Medulla oblongata (tissue), 1 donor: Measurements from ENCODE around the gene LFNG.
"Not testable (repeated sequence)": the region's sequence is repeated elsewhere in the genome, so short reads cannot be mapped to it uniquely, and the experiment has no call there.

ENCODE experiments used
- DNase-seq: peaks from one replicate; pipeline ENCODE4 v3.0.0-alpha.2; 2015; ENCODE audit errors: extremely low spot score

Gene LFNG

DNA sequence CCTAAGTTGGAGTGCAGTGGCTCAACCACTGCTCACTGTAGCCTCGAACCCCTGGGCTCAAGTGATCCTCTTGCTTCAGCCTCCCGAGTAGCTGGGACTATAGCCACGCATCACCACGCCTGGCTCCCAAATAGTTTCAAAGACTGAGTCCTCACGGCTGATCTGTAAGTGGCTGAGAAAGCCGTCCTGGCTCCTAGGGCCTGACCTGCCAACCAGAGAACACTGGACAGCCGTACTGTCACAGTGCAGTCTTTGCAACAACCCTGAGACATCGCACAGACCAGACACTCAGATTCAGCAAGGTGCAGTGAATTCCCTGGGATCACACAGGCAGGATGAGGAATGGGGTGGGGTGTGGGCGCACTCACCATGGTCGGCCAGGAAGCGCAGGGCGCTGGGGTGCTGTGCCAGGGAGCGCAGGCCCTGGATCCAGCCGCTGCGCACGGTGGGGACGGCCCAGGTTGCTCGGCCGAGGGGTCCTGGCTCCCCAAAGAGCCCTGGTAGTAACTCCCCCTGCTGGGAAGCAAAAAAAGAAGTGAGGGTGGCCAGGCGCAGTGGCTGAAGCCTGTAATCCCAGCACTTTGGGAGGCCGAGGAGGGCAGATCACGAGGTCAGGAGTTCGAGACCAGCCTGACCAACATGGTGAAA, 25.1 kb downstream of the LFNG start:
- DNase-seq: no peak

- DNase-seq: no peak
Observed at GRCh38 chr7:2545746-2546425, 26.3 kb downstream of the LFNG start.

DNA sequence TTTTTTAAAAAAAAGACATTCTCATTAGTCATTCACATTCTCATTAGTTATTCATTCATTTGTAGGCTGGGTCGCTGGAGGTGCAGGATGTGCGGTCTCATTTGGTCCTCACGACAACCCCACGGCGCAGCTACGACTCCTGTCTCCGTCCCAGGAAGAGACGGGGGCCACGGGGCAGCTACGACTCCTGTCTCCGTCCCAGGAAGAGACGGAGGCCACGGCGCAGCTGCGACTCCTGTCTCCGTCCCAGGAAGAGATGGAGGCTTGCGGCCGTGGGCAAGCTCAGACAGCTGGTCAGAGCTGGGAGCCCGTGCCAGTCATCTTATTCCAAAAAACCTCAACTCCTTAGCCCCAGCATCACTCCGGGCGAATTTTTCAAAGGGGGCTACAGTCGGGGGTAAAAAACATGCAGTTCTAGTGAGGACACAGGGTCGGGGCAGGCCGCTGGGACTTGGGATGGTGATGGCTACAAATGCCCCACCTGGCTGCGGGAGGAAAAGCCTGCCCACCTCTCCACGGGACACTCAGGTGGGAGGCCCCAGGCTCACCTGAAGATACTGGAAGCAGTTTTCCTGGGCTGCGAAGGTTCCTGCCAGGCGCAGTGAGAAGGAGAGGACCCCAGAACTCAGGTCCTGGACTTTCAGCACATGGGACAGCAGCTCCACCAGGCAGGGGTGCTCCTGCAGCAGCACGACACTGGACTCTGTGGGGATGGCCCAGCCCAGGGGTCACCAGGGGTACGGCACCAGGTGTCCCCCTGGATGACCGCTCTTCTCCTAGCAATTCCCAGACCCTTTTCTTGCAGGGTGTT, 27.4 kb downstream of the LFNG start:
- no peak for DNase-seq

GRCh38 chr7:2551418-2551817, 31.8 kb downstream of the LFNG start:
- DNase-seq: no peak

DNA sequence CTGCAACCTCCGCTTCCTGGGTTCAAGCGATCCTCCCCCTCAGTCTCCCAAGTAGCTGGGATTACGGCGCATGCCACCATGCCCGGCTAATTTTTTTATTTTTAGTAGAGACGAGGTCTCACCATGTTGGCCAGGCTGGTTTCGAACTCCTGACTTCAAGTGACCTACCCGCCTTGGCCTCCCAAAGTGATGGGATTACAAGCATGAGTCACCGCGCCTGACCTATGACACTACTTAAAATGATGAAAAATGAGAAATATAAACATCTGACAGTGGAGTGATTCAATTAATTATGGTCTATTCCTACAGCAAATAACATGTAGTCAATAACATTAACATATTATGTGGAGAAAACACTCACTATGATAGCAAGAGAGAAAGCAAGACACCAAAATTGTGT, 33.5 kb downstream of the LFNG start:
- no peak for DNase-seq

- DNase-seq: no peak
Observed at GRCh38 chr7:2553831-2554581, 34.4 kb downstream of the LFNG start.

DNA sequence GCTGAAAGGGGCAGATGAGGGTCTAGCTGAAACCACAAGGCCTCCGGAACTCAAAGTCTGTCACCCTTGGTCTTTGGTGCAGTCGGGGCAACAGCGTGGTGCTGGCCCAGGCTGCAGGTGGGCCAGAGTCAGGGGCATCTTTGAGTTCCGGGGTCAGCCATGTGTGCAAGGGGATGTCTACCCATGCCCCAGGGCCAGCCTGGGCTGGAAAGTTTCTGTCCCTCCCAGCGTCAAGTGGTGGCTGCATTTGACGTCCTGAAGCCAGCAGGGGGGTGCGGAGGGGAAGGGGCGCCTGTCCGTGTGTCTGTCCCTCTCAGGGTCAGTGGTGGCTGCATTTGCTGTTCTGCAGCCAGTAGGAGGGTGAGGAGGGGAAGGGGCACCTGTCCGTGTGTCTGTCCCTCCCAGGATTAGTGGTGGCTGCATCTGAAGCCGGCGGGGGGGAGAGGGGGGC, 35.1 kb downstream of the LFNG start:
- DNase-seq: no peak

- DNase-seq: peak; percentile 95
Observed at GRCh38 chr7:2555121-2556052, 35.8 kb downstream of the LFNG start, which contains the start of gene BRAT1. Gene BRAT1 (minus strand): TSS chr7:2555524. CDS start chr7:2554431, 1,093 bp downstream.

DNA sequence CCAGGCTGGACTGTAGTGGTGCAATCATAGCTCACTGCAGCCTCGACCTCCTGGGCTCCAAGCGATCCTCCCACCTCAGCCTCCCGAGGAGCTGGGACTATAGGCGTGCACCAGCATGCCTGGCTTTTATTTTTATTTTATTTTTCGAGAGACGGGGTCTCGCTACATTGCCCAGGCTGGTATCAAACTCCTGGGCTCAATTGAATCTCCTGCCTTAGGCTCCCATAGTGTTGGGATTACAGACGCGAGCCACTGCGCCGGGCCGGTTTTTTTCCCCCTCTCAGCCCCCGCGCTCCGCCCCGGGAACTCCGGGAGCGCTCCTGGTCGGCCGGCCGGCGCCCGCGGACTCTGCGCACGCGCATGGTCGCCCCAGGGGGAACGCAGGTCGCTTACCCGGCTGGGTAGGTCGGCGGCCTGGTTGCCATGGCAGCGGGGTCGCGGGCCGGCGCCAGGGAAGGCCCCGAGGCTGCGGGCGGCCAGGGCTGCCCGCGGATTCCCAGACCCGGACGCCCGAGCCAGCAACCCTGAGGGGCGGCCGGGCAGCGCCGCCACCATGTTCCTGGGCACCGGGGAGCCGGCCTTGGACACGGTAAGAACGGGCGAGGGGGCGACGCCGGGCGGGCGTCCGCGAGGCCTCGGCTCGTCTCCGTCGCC, 39.2 kb downstream of the LFNG start, which contains the start of gene IQCE:
TSS of gene IQCE (plus strand) at position 351 of the 654 bp plus-strand sequence. CDS start at position 554, 203 bp downstream.
- DNase-seq: peak; percentile 87

GRCh38 chr7:2559283-2559950, 39.8 kb downstream of the LFNG start:
- DNase-seq: no peak

GRCh38 chr7:2563955-2564354, 44.4 kb downstream of the LFNG start:
- not testable (repeated sequence) for DNase-seq

GRCh38 chr7:2564970-2565540, 45.5 kb downstream of the LFNG start:
- DNase-seq: no peak

DNA sequence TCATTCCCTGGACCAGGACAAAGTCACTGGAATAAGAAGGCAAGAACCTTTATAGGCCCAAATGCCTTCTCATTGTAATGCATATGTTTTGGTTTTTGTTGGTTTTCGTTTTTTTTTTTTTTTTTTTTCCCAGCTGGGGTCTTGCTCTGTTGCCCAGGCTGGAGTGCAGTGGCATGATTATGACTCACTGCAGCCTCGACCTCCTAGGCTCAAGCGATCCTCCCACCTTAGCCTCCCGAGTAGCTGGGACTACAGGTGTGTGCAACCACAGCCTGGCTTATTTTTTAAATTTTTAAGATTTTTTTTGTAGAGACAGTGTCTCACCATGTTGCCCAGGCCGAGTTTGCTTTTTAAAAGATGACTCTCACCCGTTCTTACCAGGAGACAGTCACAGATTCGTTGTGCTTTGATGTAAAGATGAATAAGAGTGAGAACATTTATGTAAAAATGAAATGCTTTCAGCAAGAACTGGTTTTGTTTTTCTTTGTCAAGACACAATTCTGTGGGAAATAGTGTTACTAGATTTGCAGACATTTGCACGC, 46.8 kb downstream of the LFNG start:
- no peak for DNase-seq

DNA sequence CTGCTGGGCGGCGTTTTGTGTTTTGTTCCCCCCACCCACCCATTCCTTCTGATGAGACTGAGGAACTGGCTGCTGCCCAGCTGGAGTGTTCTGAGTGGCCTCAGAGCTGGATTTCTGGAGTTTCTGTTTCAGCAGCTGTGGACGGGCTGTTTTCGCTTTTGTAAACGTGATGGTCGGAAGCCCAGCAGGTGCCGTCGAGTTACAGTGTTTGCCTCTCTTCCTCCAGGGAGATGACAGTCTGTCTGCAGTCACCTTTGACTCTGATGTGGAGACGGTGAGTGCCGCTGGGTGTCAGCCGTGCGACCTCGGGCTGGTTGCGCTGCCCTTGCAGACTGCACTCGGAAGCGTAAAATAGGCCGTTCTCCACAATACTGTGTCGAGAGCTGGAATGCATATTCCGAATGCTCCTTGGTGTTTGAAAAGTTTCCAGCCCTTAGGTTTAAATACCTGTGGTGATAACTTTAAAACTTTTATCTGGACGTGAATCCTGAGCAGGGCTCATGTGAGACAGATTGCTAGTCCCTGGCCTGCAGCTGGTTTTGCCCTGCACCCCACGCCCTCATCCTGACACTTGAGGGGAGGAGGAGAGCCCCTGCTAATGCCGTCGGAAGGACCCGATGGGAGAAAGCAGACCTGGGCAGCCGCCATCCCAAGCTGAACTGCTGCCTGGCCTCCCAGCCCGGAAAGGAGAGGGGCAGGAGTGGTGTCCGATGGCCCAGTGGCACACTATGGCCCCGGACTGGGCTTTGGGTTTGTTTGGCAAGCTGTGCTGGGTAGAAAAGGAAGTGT, 47.5 kb downstream of the LFNG start:
- DNase-seq: no peak

DNA sequence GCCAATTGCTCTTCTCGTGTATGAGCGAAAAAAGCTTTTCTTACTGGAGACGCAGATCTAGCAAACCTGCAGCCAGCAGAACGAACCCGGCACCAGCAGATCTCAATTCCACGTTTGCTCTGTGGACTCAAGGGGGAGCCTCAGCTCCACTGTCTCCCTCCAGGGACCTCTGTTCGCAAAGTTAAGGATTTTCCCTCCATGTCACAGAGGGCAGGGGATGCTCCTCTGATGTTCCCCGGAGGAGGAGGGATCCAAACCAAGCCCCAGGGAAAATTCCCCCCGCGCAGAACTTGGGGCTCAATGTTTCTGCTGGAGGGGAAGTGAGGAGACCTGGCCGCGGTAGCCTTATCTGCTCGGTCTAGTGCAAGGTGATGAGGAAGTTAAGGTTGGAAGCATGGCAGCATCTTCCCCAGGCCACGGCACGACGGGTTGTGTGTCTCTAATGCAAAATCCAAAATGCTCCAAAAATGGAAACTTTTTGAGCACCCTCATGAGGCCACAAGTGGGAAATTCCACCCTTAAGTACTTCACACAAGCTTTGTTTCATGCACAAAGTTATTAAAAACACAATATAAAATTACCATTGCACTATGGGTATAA, 48.2 kb downstream of the LFNG start:
- peak; percentile 76 for DNase-seq

DNA sequence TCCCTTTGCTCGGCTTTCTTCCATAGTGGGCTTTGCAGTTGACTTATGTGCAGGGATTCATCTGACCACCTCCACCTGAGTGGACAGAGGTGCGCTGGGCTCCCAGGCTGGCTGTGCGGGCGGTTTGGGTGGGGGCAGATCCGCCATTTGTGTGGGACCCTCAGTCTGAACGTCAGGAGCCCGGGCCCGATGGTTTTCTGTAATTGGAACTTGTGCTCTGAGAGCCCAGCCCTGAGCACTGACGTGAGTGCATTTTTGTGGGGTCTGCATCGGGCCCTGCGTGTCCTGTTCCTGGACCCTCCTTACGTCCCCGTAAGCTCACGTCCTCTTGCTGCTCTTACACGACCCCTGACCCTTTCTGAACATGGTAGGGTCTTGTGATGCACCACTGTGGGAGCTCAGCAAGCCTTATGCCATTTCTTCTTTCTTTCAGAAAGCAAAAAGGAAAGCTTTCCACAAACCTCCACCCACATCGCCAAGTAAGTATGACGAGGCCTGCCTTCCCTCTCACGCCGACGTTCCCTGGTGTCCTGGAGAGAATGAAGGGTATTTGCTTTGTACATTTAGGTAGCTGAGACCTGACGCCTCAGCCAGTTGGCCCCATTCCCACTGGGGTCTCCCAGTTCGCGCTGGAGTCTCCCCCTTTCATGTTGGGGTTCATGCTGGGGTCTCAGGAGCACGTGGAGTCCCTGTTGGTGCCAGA, 49.1 kb downstream of the LFNG start:
- no peak for DNase-seq

DNA sequence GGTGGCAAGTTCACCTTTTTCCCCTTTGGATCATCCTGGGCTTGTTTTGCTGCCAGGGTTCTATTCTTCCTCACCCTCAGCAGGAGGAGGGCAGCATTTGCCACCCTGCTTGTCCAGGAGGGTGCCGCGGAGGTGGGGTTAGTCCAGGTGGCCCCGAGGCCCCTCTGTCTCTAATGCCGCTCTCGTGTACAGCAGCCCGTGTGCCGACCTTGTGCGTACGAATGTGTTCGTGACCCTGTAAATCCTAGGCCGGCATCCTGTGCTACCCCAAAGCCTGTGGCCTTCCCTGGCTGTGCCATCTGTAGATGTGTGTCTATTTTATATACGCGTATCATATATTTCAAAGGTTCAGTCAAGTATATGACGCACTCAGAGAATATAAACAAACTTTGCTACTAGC, 49.8 kb downstream of the LFNG start:
- DNase-seq: no peak
